Caki2 (cell line): ENCODE measurements around the gene ERP44. TPM values are rescaled to one million over a fixed set of nuclear protein-coding genes. Genes with fewer than 3 reads are reported as not detected.
"Not testable (repeated sequence)": the region's sequence is repeated elsewhere in the genome, so short reads cannot be mapped to it uniquely, and the experiment has no call there.

ENCODE experiments used
- DNase-seq: peaks from one replicate; pipeline ENCODE4 v3.0.0-alpha.2; 2015; ENCODE audit warnings: low read depth
- in situ Hi-C: cut with HindIII; loops from 2 replicates; pipeline ENCODE4 v1.10.0; 2016; ENCODE audit warnings: low sequenced_read_pairs, low pct_unique_long_range_greater_than_20kb, mixed read lengths
- total RNA-seq: library from RNA; depleted of rRNA; stranded (reverse); fragments of >200 nt; shearing (Covaris generic); gene quantifications from 2 replicates; pipeline ENCODE4 v1.2.3, GENCODE V29; 2014; ENCODE audit warnings: low replicate concordance

Gene ERP44
- total RNA-seq, 1 experiment from 2014 or later, result 6.5 TPM

GRCh38 chr9:100106616-100107015 is 7.8 kb upstream of the ERP44 start:
- DNase-seq, result no peak
- in situ Hi-C loops, result no loop called here

GRCh38 chr9:100105861-100106260 is 7.1 kb upstream of the ERP44 start:
- DNase-seq, result no peak
- in situ Hi-C loops, result no loop called here

GRCh38 chr9:100104314-100104713 is 5.5 kb upstream of the ERP44 start:
- in situ Hi-C loops, result no loop called here
- DNase-seq, result no peak

- no peak for DNase-seq
- in situ Hi-C loops, result no loop called here
These were observed 2.8 kb upstream of the ERP44 start for GRCh38 chr9:100101608-100102007.

GRCh38 chr9:100100146-100100667 is 1.4 kb upstream of the ERP44 start:
- DNase-seq, result no peak
- in situ Hi-C loops, result no loop called here

GRCh38 chr9:100099722-100100042 is 882 bp upstream of the ERP44 start:
- in situ Hi-C loops, result no loop called here
- DNase-seq, result no peak

- peak; percentile 64 for DNase-seq
These were observed 534 bp downstream of the ERP44 start for GRCh38 chr9:100098046-100098886.

GRCh38 chr9:100096378-100096916 is 2.4 kb downstream of the ERP44 start:
- no peak for DNase-seq
- in situ Hi-C loops, result no loop called here

More at GRCh38 chr9:100098046-100098886, 534 bp downstream of the ERP44 start:
- in situ Hi-C loops, result no loop called here

- in situ Hi-C loops, result not testable (repeated sequence)
These were observed 4.4 kb downstream of the ERP44 start for GRCh38 chr9:100094411-100094810.

GRCh38 chr9:100092066-100092465 is 6.7 kb downstream of the ERP44 start:
- in situ Hi-C loops, result no loop called here

More at GRCh38 chr9:100094411-100094810, 4.4 kb downstream of the ERP44 start:
- not testable (repeated sequence) for DNase-seq

GRCh38 chr9:100091650-100092049 is 7.2 kb downstream of the ERP44 start:
- no peak for DNase-seq
- in situ Hi-C loops, result no loop called here

More at GRCh38 chr9:100092066-100092465, 6.7 kb downstream of the ERP44 start:
- DNase-seq, result no peak

- in situ Hi-C loops, result no loop called here
- DNase-seq, result no peak
These were observed 7.9 kb downstream of the ERP44 start for GRCh38 chr9:100090880-100091279.

- no peak for DNase-seq
- in situ Hi-C loops, result no loop called here
These were observed 10.6 kb downstream of the ERP44 start for GRCh38 chr9:100088202-100088601.

GRCh38 chr9:100087218-100087617 is 11.6 kb downstream of the ERP44 start:
- peak; percentile 30 for DNase-seq
- in situ Hi-C loops, result no loop called here

- DNase-seq, result no peak
- in situ Hi-C loops, result no loop called here
These were observed 12.6 kb downstream of the ERP44 start for GRCh38 chr9:100086097-100086635.

- DNase-seq, result no peak
- in situ Hi-C loops, result no loop called here
These were observed 14.1 kb downstream of the ERP44 start for GRCh38 chr9:100084734-100085133.

GRCh38 chr9:100084128-100084453 is 14.7 kb downstream of the ERP44 start:
- DNase-seq, result no peak
- in situ Hi-C loops, result no loop called here

GRCh38 chr9:100083448-100084127 is 15.2 kb downstream of the ERP44 start:
- in situ Hi-C loops, result no loop called here
- DNase-seq, result no peak

GRCh38 chr9:100082782-100083181 is 16.0 kb downstream of the ERP44 start:
- DNase-seq, result no peak
- in situ Hi-C loops, result no loop called here
